Glutamatergic neuron (in vitro differentiated cells): ENCODE results near the gene RAD54L2. TPM values are rescaled to one million over a fixed set of nuclear protein-coding genes. Genes with fewer than 3 reads are reported as not detected.
"Not testable (repeated sequence)": the region's sequence is repeated elsewhere in the genome, so short reads cannot be mapped to it uniquely, and the experiment has no call there.

Source experiments
- DNase-seq: peaks from one replicate; pipeline ENCODE4 v3.0.0; 2022
- H3K27ac Mint-ChIP-seq: one replicate; pipeline ENCODE4 v1.8.0; 2020; ENCODE audit warnings: mild to moderate bottlenecking, mixed read lengths, inconsistent platforms; ENCODE audit not compliant: unreplicated experiment
- H3K27me3 Mint-ChIP-seq: one replicate; pipeline ENCODE4 v1.8.0; 2020; ENCODE audit warnings: mild to moderate bottlenecking, moderate library complexity, mixed read lengths, inconsistent platforms; ENCODE audit not compliant: unreplicated experiment
- H3K36me3 Mint-ChIP-seq: one replicate; pipeline ENCODE4 v1.8.0; 2020; ENCODE audit warnings: mild to moderate bottlenecking, mixed read lengths, inconsistent platforms; ENCODE audit not compliant: unreplicated experiment
- H3K4me1 Mint-ChIP-seq: one replicate; pipeline ENCODE4 v1.8.0; 2020; ENCODE audit warnings: mild to moderate bottlenecking, low read depth, mixed read lengths, inconsistent platforms; ENCODE audit not compliant: unreplicated experiment
- H3K4me3 Mint-ChIP-seq: one replicate; pipeline ENCODE4 v1.8.0; 2020; ENCODE audit warnings: mild to moderate bottlenecking, mixed read lengths, inconsistent platforms; ENCODE audit not compliant: unreplicated experiment
- H3K9me3 Mint-ChIP-seq: one replicate; pipeline ENCODE4 v1.8.0; 2020; ENCODE audit warnings: mild to moderate bottlenecking, moderate library complexity, mixed read lengths, inconsistent platforms; ENCODE audit not compliant: unreplicated experiment
- CTCF ChIP-seq: fragments of 200-600 bp; sonication (generic); IDR thresholded peaks from one replicate; pipeline ENCODE4 v1.5.0; 2021; ENCODE audit not compliant: partially characterized antibody, unreplicated experiment
- total RNA-seq: library from RNA; stranded (reverse); fragmentation: NEBNext Ultra II Directional; extraction: Animal tissue kit (Norgen Biotek cat#: 25700); gene quantifications from one replicate; pipeline ENCODE4 v1.2.1, GENCODE V29; 2021; ENCODE audit not compliant: unreplicated experiment

RAD54L2 gene
- total RNA-seq, 1 donor from 2014 or later = 64.3 TPM

- Mint-ChIP-seq H3K9me3 (peaks cover 2% of the 10 kb centered on the region), H3K4me3 (no peak overlapping the region), H3K4me1 (no peaks in the 10 kb centered on the region), H3K27me3 (no peaks in the 10 kb centered on the region), H3K36me3 (no peaks in the 10 kb centered on the region), H3K27ac (no peak overlapping the region)
- TF ChIP-seq CTCF = no peak
- DNase-seq = no peak
These were observed 20.9 kb downstream of the RAD54L2 start for GRCh38 chr3:51559411-51559888.

- no peak for TF ChIP-seq CTCF
- H3K36me3 Mint-ChIP-seq = no peaks in the 10 kb centered on the region
- no peak overlapping the region for H3K4me3 Mint-ChIP-seq
- H3K27ac Mint-ChIP-seq = peak overlapping the region; percentile 12
- no peaks in the 10 kb centered on the region for H3K4me1 Mint-ChIP-seq
- peaks cover 2% of the 10 kb centered on the region for H3K9me3 Mint-ChIP-seq
- DNase-seq = no peak
- H3K27me3 Mint-ChIP-seq = no peaks in the 10 kb centered on the region
These were observed 21.4 kb downstream of the RAD54L2 start for GRCh38 chr3:51559961-51560360.

- H3K27me3 Mint-ChIP-seq, H3K4me1 Mint-ChIP-seq, H3K9me3 Mint-ChIP-seq, DNase-seq, H3K27ac Mint-ChIP-seq, H3K4me3 Mint-ChIP-seq, H3K36me3 Mint-ChIP-seq: not testable (repeated sequence)
These were observed 23.9 kb downstream of the RAD54L2 start for GRCh38 chr3:51562403-51562802.

- Mint-ChIP-seq H3K27me3 (no peaks in the 10 kb centered on the region), H3K4me3 (no peak overlapping the region), H3K27ac (no peak overlapping the region), H3K9me3 (no peaks in the 10 kb centered on the region), H3K36me3 (no peaks in the 10 kb centered on the region), H3K4me1 (peaks cover 2% of the 10 kb centered on the region)
- no peak for TF ChIP-seq CTCF
- no peak for DNase-seq
These were observed 29.5 kb downstream of the RAD54L2 start for GRCh38 chr3:51568036-51568435.

- Mint-ChIP-seq H3K27me3 (no peaks in the 10 kb centered on the region), H3K36me3 (no peaks in the 10 kb centered on the region), H3K4me3 (no peak overlapping the region), H3K27ac (no peak overlapping the region), H3K4me1 (peaks cover 2% of the 10 kb centered on the region), H3K9me3 (no peaks in the 10 kb centered on the region)
- no peak for TF ChIP-seq CTCF
- DNase-seq = no peak
These were observed 30.5 kb downstream of the RAD54L2 start for GRCh38 chr3:51568996-51569395.

GRCh38 chr3:51578238-51578637 lies 39.7 kb downstream of the RAD54L2 start:
- no peak overlapping the region for H3K4me3 Mint-ChIP-seq
- no peak for DNase-seq
- H3K36me3 Mint-ChIP-seq = peaks cover 4% of the 10 kb centered on the region
- peaks cover 5% of the 10 kb centered on the region for H3K4me1 Mint-ChIP-seq
- H3K27me3 Mint-ChIP-seq = no peaks in the 10 kb centered on the region
- H3K9me3 Mint-ChIP-seq = no peaks in the 10 kb centered on the region
- H3K27ac Mint-ChIP-seq = no peak overlapping the region
- TF ChIP-seq CTCF = no peak
